ENCODE data around the gene SLC7A10. TPM values are rescaled to one million over a fixed set of nuclear protein-coding genes. Genes with fewer than 3 reads are reported as not detected.

SLC7A10 gene
- total RNA-seq, 1 experiment from 2014 or later: 1.1 TPM

GRCh38 chr19:33194532-33194885 is 31.1 kb downstream of the SLC7A10 start:
- peak; percentile 63 for ATAC-seq
- Histone ChIP-seq H3K4me3 (ENCODE audit: low read depth in 2 of 2, low read length in 2 of 2) (peak overlapping the region; percentile 48 to 54), H3K27ac (ENCODE audit: low read length) (no peak overlapping the region), H3K36me3 (ENCODE audit: control insufficient read depth, insufficient read depth, low read length) (no peaks in the 10 kb centered on the region; the same call in 1 of the 2 replicates), H3K27me3 (ENCODE audit: control insufficient read depth, insufficient read depth, low read length) (no peaks in the 10 kb centered on the region), H3K4me1 (ENCODE audit: control insufficient read depth, insufficient read depth, low read length) (peaks cover 10% of the 10 kb centered on the region), H3K9me3 (ENCODE audit: control insufficient read depth, insufficient read depth, low read depth, low read length) (no peaks in the 10 kb centered on the region)
- no TSS peak for BruUV-seq (replicated peaks)
- in situ Hi-C loops (cut with HindIII; ENCODE audit: low pct_unique_long_range_greater_than_20kb, low sequenced_read_pairs): no loop called here
- POLR2A ChIA-PET: no interaction called here
- TF ChIP-seq TCF7L2 (IDR thresholded peaks at IDR 0.05; ENCODE audit: low read depth, low read length): no peak
- no peak for TF ChIP-seq POLR2AphosphoS5 (IDR thresholded peaks at IDR 0.05; ENCODE audit: low read depth, low read length)
- no peak for TF ChIP-seq REST (IDR thresholded peaks at IDR 0.05; ENCODE audit: insufficient read depth in 1 of 2, low read depth in 2 of 2, low read length in 1 of 2)
- no peak for TF ChIP-seq SIN3A (IDR thresholded peaks at IDR 0.05; ENCODE audit: borderline replicate concordance, insufficient read depth, low read depth, low read length)
- no peak for TF ChIP-seq CTCF (IDR thresholded peaks at IDR 0.05)
- intact Hi-C loops (cut with micrococcal nuclease; ENCODE audit: unreplicated experiment): no loop called here
- CTCF ChIA-PET: no interaction called here
- DNase-seq (ENCODE audit: low read depth, low spot score): no peak

- peak; percentile 74 for ATAC-seq
- in situ Hi-C loops (cut with HindIII; ENCODE audit: low pct_unique_long_range_greater_than_20kb, low sequenced_read_pairs) (no loop called here), intact Hi-C loops (cut with micrococcal nuclease; ENCODE audit: unreplicated experiment) (no loop called here)
- peak in 1 of 2 experiments; percentile 78; a peak in 1 of 4 replicates for TF ChIP-seq REST (IDR thresholded peaks at IDR 0.05; ENCODE audit: insufficient read depth in 1 of 2, low read depth in 2 of 2, low read length in 1 of 2)
- TF ChIP-seq CTCF (IDR thresholded peaks at IDR 0.05): no peak
- TF ChIP-seq SIN3A (IDR thresholded peaks at IDR 0.05; ENCODE audit: borderline replicate concordance, insufficient read depth, low read depth, low read length): no peak
- no peak for TF ChIP-seq POLR2AphosphoS5 (IDR thresholded peaks at IDR 0.05; ENCODE audit: low read depth, low read length)
- TF ChIP-seq TCF7L2 (IDR thresholded peaks at IDR 0.05; ENCODE audit: low read depth, low read length): no peak
- POLR2A ChIA-PET: no interaction called here
- H3K4me3 ChIP-seq (ENCODE audit: low read depth in 2 of 2, low read length in 2 of 2): peak within 1 kb of the TSS; percentile 48 to 54
- peak within 1 kb of the TSS; percentile 13; the same call in 1 of the 2 replicates for H3K27ac ChIP-seq (ENCODE audit: low read length)
- no TSS peak for BruUV-seq (replicated peaks)
- no peaks in the 10 kb centered on the region for H3K9me3 ChIP-seq (ENCODE audit: control insufficient read depth, insufficient read depth, low read depth, low read length)
- DNase-seq (ENCODE audit: low read depth, low spot score): no peak
- peaks cover 10% of the 10 kb centered on the region for H3K4me1 ChIP-seq (ENCODE audit: control insufficient read depth, insufficient read depth, low read length)
- CTCF ChIA-PET: no interaction called here
- no peaks in the 10 kb centered on the region for H3K27me3 ChIP-seq (ENCODE audit: control insufficient read depth, insufficient read depth, low read length)
- H3K36me3 ChIP-seq (ENCODE audit: control insufficient read depth, insufficient read depth, low read length): no peaks in the 10 kb centered on the region; the same call in 1 of the 2 replicates
Measured at GRCh38 chr19:33193865-33194362, 31.7 kb downstream of the SLC7A10 start, which contains the start of gene LRP3. TSS of gene LRP3 (plus strand) at chr19:33194330. CDS start at chr19:33194786, 456 bp downstream.

Data from Panc1 (cell line).